ENCODE results near the gene TSEN15. TPM values are rescaled to one million over a fixed set of nuclear protein-coding genes. Genes with fewer than 3 reads are reported as not detected.

Gene TSEN15
- total and polyA plus RNA-seq, 9 of the 15 experiments (the other 6 are each of a cell fraction or from before 2014, with no cell fraction given) = 25.6 to 121 (median 91.3) TPM

- no peak for TF ChIP-seq ZFP36 (IDR thresholded peaks at IDR 0.05; ENCODE audit: low read depth, low read length, partially characterized antibody)
- TF ChIP-seq CREM (IDR thresholded peaks at IDR 0.05; ENCODE audit: low read depth) = peak; percentile 85
- no peak for TF ChIP-seq E2F3 (CRISPR knock-in tag; IDR thresholded peaks at IDR 0.05)
- peak; percentile 92 for TF ChIP-seq MBD2 (IDR thresholded peaks at IDR 0.05; ENCODE audit: borderline replicate concordance, low read depth)
- TF ChIP-seq MAFG (tag; conservative IDR thresholded peaks at IDR 0.05) = peak; percentile 49; the same call in 1 of the 2 replicates
- TF ChIP-seq ZKSCAN8 (CRISPR knock-in tag; IDR thresholded peaks at IDR 0.05) = peak; percentile 86
- TF ChIP-seq BMI1 (IDR thresholded peaks at IDR 0.05; ENCODE audit: low read length) = no peak
- TF ChIP-seq GABPB2 (CRISPR knock-in tag; conservative IDR thresholded peaks at IDR 0.05) = no peak
- peak in 1 of 2 experiments; percentile 36; a peak in 2 of 4 replicates for TF ChIP-seq RAD21 (CRISPR knock-in tag; conservative IDR thresholded peaks at IDR 0.05 in 1 of 2, IDR thresholded peaks at IDR 0.05 in 1 of 2)
- TF ChIP-seq GTF2F1 (IDR thresholded peaks at IDR 0.05; ENCODE audit: low read depth, low read length) = no peak
- TF ChIP-seq EHMT2 (IDR thresholded peaks at IDR 0.05) = peak; percentile 75
- TF ChIP-seq DPF2 (IDR thresholded peaks at IDR 0.05) = peak; percentile 98
- TF ChIP-seq KAT7 (CRISPR knock-in tag; IDR thresholded peaks at IDR 0.05; ENCODE audit: borderline replicate concordance) = no peak
- TF ChIP-seq ZNF175 (CRISPR knock-in tag; IDR thresholded peaks at IDR 0.05; ENCODE audit: low read depth) = peak; percentile 16; the same call in 1 of the 2 replicates
- TF ChIP-seq ZFX (CRISPR knock-in tag; IDR thresholded peaks at IDR 0.05) = no peak
- TF ChIP-seq, protein P1, sequence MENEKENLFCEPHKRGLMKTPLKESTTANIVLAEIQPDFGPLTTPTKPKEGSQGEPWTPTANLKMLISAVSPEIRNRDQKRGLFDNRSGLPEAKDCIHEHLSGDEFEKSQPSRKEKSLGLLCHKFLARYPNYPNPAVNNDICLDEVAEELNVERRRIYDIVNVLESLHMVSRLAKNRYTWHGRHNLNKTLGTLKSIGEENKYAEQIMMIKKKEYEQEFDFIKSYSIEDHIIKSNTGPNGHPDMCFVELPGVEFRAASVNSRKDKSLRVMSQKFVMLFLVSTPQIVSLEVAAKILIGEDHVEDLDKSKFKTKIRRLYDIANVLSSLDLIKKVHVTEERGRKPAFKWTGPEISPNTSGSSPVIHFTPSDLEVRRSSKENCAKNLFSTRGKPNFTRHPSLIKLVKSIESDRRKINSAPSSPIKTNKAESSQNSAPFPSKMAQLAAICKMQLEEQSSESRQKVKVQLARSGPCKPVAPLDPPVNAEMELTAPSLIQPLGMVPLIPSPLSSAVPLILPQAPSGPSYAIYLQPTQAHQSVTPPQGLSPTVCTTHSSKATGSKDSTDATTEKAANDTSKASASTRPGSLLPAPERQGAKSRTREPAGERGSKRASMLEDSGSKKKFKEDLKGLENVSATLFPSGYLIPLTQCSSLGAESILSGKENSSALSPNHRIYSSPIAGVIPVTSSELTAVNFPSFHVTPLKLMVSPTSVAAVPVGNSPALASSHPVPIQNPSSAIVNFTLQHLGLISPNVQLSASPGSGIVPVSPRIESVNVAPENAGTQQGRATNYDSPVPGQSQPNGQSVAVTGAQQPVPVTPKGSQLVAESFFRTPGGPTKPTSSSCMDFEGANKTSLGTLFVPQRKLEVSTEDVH (IDR thresholded peaks at IDR 0.05; ENCODE audit: low read depth, partially characterized antibody) = peak; percentile 40
- TF ChIP-seq MEIS2 (IDR thresholded peaks at IDR 0.05; ENCODE audit: partially characterized antibody) = peak; percentile 89
- TF ChIP-seq ZNF512 (tag; IDR thresholded peaks at IDR 0.05) = peak; percentile 82
- TF ChIP-seq, protein P2, sequence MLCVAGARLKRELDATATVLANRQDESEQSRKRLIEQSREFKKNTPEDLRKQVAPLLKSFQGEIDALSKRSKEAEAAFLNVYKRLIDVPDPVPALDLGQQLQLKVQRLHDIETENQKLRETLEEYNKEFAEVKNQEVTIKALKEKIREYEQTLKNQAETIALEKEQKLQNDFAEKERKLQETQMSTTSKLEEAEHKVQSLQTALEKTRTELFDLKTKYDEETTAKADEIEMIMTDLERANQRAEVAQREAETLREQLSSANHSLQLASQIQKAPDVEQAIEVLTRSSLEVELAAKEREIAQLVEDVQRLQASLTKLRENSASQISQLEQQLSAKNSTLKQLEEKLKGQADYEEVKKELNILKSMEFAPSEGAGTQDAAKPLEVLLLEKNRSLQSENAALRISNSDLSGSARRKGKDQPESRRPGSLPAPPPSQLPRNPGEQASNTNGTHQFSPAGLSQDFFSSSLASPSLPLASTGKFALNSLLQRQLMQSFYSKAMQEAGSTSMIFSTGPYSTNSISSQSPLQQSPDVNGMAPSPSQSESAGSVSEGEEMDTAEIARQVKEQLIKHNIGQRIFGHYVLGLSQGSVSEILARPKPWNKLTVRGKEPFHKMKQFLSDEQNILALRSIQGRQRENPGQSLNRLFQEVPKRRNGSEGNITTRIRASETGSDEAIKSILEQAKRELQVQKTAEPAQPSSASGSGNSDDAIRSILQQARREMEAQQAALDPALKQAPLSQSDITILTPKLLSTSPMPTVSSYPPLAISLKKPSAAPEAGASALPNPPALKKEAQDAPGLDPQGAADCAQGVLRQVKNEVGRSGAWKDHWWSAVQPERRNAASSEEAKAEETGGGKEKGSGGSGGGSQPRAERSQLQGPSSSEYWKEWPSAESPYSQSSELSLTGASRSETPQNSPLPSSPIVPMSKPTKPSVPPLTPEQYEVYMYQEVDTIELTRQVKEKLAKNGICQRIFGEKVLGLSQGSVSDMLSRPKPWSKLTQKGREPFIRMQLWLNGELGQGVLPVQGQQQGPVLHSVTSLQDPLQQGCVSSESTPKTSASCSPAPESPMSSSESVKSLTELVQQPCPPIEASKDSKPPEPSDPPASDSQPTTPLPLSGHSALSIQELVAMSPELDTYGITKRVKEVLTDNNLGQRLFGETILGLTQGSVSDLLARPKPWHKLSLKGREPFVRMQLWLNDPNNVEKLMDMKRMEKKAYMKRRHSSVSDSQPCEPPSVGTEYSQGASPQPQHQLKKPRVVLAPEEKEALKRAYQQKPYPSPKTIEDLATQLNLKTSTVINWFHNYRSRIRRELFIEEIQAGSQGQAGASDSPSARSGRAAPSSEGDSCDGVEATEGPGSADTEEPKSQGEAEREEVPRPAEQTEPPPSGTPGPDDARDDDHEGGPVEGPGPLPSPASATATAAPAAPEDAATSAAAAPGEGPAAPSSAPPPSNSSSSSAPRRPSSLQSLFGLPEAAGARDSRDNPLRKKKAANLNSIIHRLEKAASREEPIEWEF (CRISPR knock-in tag; IDR thresholded peaks at IDR 0.05) = no peak
- TF ChIP-seq TAL1 (IDR thresholded peaks at IDR 0.05) = peak; percentile 96
Observed at GRCh38 chr1:184031409-184032107, 20.0 kb upstream of the TSEN15 start (continued).

Measured in K562 (cell line).